T-helper 2 cell treated with Interferon-gamma antibody and Interleukin-4, amounts not matched to agents 5 μg/mL and 100 μg/mL, for 36 hours (primary cell): Measurements from ENCODE around the gene PKIG.
"Not testable (repeated sequence)": the region's sequence is repeated elsewhere in the genome, so short reads cannot be mapped to it uniquely, and the experiment has no call there.

Experiments used
- DNase-seq: peaks from one replicate; pipeline ENCODE4 v3.0.0; 2021; ENCODE audit warnings: low spot score
- H3K27ac Mint-ChIP-seq: one replicate; pipeline ENCODE4 v1.8.0; 2021; ENCODE audit warnings: mild to moderate bottlenecking, mixed read lengths
- H3K27me3 Mint-ChIP-seq: one replicate; pipeline ENCODE4 v1.8.0; 2021; ENCODE audit warnings: low read depth, mixed read lengths
- H3K36me3 Mint-ChIP-seq: one replicate; pipeline ENCODE4 v1.8.0; 2021; ENCODE audit warnings: low read depth, mixed read lengths
- H3K4me1 Mint-ChIP-seq: one replicate; pipeline ENCODE4 v1.8.0; 2021; ENCODE audit warnings: low read depth, mixed read lengths
- H3K4me3 Mint-ChIP-seq: one replicate; pipeline ENCODE4 v1.8.0; 2022; ENCODE audit warnings: mild to moderate bottlenecking, moderate library complexity, mixed read lengths
- H3K9me3 Mint-ChIP-seq: one replicate; pipeline ENCODE4 v1.8.0; 2021; ENCODE audit warnings: mixed read lengths

The PKIG gene

DNA sequence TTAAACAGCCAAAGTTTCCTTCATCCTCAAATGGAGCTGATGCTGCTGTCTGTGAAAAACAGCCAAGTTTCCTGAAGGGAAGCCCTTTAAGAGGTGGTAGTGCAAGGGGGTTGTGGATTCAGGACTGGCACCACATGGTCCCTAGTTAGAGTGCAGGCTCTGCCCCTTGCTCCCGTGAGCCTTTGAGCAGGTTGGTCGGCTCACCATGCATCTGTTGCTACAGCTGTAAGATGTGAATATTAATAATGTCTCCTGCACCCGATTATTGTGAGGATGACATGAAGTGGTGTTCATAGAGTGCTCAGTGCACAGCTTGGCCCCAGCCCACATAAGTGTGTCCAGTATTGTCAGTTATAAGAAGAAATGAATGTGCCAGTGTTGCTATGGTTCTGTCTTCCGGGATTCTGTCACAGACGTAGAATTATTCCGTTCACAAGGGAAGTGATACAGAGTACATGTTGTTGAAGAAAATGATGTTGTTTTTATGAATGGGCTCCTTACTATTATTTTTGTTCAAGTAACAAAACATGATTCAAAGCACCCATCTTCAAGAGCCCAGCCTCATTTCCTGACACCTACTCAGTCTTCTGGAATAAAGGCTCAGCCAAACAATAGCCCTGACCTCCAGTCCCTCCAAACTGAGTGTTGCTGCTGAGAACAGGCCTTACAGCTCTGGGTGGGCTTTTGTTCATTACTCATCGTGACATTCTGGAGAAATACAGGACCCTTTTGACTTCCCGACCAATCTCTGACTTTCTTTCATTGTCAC lies 2.9 kb upstream of the PKIG start:
- Mint-ChIP-seq H3K27me3 (no peaks in the 10 kb centered on the region), H3K4me1 (peaks cover 23% of the 10 kb centered on the region), H3K27ac (no peak overlapping the region), H3K4me3 (no peak overlapping the region), H3K36me3 (no peaks in the 10 kb centered on the region), H3K9me3 (peaks cover 4% of the 10 kb centered on the region)
- DNase-seq = no peak

- Mint-ChIP-seq H3K4me3 (no peak overlapping the region), H3K27ac (no peak overlapping the region), H3K9me3 (peaks cover 4% of the 10 kb centered on the region), H3K4me1 (peaks cover 28% of the 10 kb centered on the region), H3K36me3 (no peaks in the 10 kb centered on the region), H3K27me3 (no peaks in the 10 kb centered on the region)
- no peak for DNase-seq
These were observed 1.7 kb upstream of the PKIG start for GRCh38 chr20:44580581-44581268.

DNA sequence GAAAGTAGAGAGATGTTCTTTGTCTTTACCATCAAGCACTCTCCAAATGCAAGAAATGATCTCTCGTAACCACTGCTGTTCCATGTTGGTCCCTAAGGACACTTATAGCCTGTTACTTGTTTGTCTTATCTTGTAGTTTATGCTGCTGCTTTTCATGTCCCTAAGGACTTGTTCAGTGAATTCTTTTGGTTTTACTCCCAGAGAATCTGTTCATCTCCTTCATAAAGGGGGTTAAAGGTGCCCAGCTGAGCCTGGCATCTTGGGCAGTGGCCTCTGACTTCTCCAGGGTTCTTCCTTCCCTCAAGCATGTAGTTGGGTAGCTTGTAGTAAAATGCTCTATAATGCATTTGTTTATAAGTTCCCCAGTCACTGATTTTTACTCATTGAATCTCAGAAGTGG lies 864 bp upstream of the PKIG start:
- Mint-ChIP-seq H3K4me3 (no peak overlapping the region), H3K4me1 (peaks cover 27% of the 10 kb centered on the region), H3K27me3 (no peaks in the 10 kb centered on the region), H3K36me3 (no peaks in the 10 kb centered on the region), H3K9me3 (peaks cover 4% of the 10 kb centered on the region), H3K27ac (no peak overlapping the region)
- no peak for DNase-seq

- Mint-ChIP-seq H3K9me3 (peaks cover 4% of the 10 kb centered on the region), H3K27me3 (no peaks in the 10 kb centered on the region), H3K27ac (no peak overlapping the region), H3K36me3 (no peaks in the 10 kb centered on the region), H3K4me1 (peaks cover 21% of the 10 kb centered on the region), H3K4me3 (no peak overlapping the region)
- DNase-seq = no peak
These were observed 778 bp downstream of the PKIG start for GRCh38 chr20:44583157-44583556.

DNA sequence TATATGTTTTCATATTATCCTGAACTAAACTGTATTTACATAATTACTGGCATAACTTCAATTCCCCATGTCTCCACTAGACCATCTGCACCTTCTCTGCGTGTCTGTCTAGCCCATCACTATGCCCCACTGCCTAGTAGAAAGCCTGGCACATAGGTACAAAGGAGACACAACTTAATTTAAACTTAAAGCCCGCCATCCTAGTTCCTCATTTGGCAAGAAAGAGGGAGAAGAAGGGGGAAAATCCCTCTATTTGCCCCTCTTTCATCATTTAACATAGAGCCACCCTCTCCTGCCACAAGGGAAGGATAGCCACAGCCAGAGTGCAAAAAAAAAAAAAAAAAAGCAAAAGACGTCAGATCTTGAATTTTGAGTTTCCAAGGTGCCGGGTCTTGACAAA lies 1.8 kb downstream of the PKIG start:
- H3K4me3 Mint-ChIP-seq = no peak overlapping the region
- H3K9me3 Mint-ChIP-seq = no peaks in the 10 kb centered on the region
- peaks cover 20% of the 10 kb centered on the region for H3K4me1 Mint-ChIP-seq
- H3K27me3 Mint-ChIP-seq = no peaks in the 10 kb centered on the region
- H3K27ac Mint-ChIP-seq = no peak overlapping the region
- no peaks in the 10 kb centered on the region for H3K36me3 Mint-ChIP-seq
- DNase-seq = no peak

GRCh38 chr20:44585057-44585963 lies 2.9 kb downstream of the PKIG start:
- no peaks in the 10 kb centered on the region for H3K27me3 Mint-ChIP-seq
- H3K9me3 Mint-ChIP-seq = no peaks in the 10 kb centered on the region
- H3K4me1 Mint-ChIP-seq = peaks cover 16% of the 10 kb centered on the region
- H3K27ac Mint-ChIP-seq = no peak overlapping the region
- no peaks in the 10 kb centered on the region for H3K36me3 Mint-ChIP-seq
- no peak overlapping the region for H3K4me3 Mint-ChIP-seq
- no peak for DNase-seq

GRCh38 chr20:44586289-44586911 lies 4.0 kb downstream of the PKIG start:
- peaks cover 12% of the 10 kb centered on the region for H3K4me1 Mint-ChIP-seq
- H3K36me3 Mint-ChIP-seq = no peaks in the 10 kb centered on the region
- H3K27me3 Mint-ChIP-seq = no peaks in the 10 kb centered on the region
- no peak overlapping the region for H3K27ac Mint-ChIP-seq
- H3K9me3 Mint-ChIP-seq = no peaks in the 10 kb centered on the region
- no peak overlapping the region for H3K4me3 Mint-ChIP-seq
- DNase-seq = no peak

- no peaks in the 10 kb centered on the region for H3K27me3 Mint-ChIP-seq
- H3K4me1 Mint-ChIP-seq = peaks cover 9% of the 10 kb centered on the region
- DNase-seq = no peak
- H3K4me3 Mint-ChIP-seq = no peak overlapping the region
- no peaks in the 10 kb centered on the region for H3K36me3 Mint-ChIP-seq
- H3K27ac Mint-ChIP-seq = no peak overlapping the region
- H3K9me3 Mint-ChIP-seq = no peaks in the 10 kb centered on the region
These were observed 4.9 kb downstream of the PKIG start for GRCh38 chr20:44587035-44587980.

GRCh38 chr20:44588321-44588720 lies 5.9 kb downstream of the PKIG start:
- DNase-seq, H3K36me3 Mint-ChIP-seq, H3K4me1 Mint-ChIP-seq, H3K27ac Mint-ChIP-seq, H3K9me3 Mint-ChIP-seq, H3K4me3 Mint-ChIP-seq, H3K27me3 Mint-ChIP-seq: not testable (repeated sequence)

DNA sequence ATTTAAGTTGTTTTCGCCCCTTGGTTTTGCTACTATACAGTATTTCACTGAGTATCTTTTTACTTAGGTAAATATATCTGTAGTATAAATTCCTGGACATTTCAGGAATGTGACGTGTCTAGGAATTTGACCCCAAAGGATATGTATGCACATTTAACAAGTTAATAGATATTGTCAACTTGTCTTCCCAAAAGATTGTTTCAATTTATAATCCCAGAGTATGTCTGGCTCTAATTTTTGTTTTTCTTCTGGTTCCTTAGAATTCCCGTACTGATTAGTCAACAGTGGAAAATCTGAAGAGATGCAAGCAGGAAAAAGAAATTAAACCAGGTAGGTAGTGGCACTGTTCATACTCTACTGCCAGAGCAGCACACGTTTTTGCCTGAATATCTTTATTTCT lies 7.2 kb downstream of the PKIG start:
- Mint-ChIP-seq H3K9me3 (no peaks in the 10 kb centered on the region), H3K4me3 (no peak overlapping the region), H3K4me1 (peaks cover 10% of the 10 kb centered on the region), H3K36me3 (no peaks in the 10 kb centered on the region), H3K27ac (no peak overlapping the region), H3K27me3 (no peaks in the 10 kb centered on the region)
- no peak for DNase-seq

DNA sequence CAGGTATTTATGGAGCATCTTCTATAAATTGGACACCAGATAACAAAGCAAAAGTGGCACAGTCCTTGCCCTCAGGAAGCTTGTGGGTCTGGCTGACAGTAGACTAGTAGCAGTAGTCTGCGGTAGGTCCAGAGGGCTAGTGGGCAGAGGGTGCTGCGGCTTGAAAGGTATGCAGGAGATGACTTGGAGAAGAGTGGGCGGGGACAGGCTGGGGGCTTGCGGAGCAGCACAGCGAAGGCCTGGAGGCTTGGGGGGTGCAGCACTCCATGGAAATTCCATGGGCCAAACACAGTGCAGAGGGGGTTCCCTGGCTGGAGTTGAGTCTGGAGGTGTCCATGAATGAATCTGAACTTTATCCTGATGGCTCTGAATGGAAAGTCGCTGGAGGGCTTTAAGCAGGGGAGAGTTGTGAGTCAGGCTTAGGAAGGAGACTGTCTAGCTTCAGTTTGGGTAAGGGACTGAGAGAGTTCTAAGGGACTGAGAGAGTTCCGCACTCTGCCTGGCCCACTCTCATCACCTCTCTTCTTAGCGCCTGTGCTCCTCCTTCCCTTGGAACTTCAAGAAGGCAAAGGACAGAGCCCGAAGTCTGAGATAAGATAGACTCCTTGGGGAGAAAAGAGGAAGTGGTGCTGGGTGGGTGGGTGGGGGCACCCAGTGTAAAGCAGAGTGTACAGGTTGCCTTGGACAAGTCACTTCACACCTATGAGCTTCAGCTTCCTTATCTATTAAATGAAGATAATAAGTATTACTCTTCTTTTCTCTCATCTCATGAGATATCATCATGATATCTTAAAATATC lies 8.8 kb downstream of the PKIG start:
- H3K4me1 Mint-ChIP-seq = peaks cover 4% of the 10 kb centered on the region
- no peak for DNase-seq
- H3K4me3 Mint-ChIP-seq = no peak overlapping the region
- H3K9me3 Mint-ChIP-seq = no peaks in the 10 kb centered on the region
- H3K27ac Mint-ChIP-seq = no peak overlapping the region
- H3K36me3 Mint-ChIP-seq = no peaks in the 10 kb centered on the region
- H3K27me3 Mint-ChIP-seq = no peaks in the 10 kb centered on the region

DNA sequence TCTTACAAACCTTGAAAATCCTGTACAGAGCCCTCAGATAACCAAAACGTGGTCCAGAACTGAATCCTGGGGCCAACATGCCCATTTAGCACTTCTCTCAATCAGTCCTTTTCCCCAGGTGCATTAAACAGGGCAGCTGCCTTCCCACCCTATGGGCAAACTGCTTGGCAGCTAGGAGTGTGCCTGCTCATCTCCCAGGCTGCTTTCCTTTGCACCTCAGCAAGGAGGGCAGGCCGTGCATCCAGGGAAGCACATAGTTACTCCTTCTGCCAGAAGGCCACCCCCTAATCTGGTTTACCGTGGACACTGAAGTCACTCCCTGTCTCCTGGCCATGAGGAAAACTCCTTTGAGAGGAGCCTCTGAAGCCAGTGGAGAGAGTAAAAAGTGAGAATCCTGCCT lies 10.0 kb downstream of the PKIG start:
- Mint-ChIP-seq H3K4me3 (no peak overlapping the region), H3K27ac (no peak overlapping the region), H3K27me3 (no peaks in the 10 kb centered on the region), H3K4me1 (peaks cover 1% of the 10 kb centered on the region), H3K9me3 (no peaks in the 10 kb centered on the region), H3K36me3 (no peaks in the 10 kb centered on the region)
- DNase-seq = no peak
